GM23248 (cell line): Measurements from ENCODE around the gene MPPED2. TPM values are rescaled to one million over a fixed set of nuclear protein-coding genes. Genes with fewer than 3 reads are reported as not detected.

Experiments
- DNase-seq: peaks from one replicate; pipeline ENCODE4 v3.0.0-alpha.2; 2015
- H2AFZ ChIP-seq: fragments of 200-600 bp; sonication (generic); 2 replicates; pipeline ENCODE4 v1.6.1; 2016; ENCODE audit warnings: antibody characterized with exemption
- H3F3A ChIP-seq: fragments of 200-600 bp; sonication (generic); 2 replicates; pipeline ENCODE4 v1.6.1; 2016; ENCODE audit warnings: mild to moderate bottlenecking, antibody characterized with exemption, mixed run types; ENCODE audit not compliant: insufficient read depth
- H3K27ac ChIP-seq: fragments of 200-600 bp; sonication (generic); 2 replicates; pipeline ENCODE4 v1.5.1; 2016; ENCODE audit warnings: mild to moderate bottlenecking
- H3K27me3 ChIP-seq: fragments of 200-600 bp; sonication (generic); replicated peaks from 2 replicates; pipeline ENCODE4 v1.6.1; 2016; ENCODE audit warnings: mild to moderate bottlenecking; ENCODE audit not compliant: insufficient read depth
- H3K36me3 ChIP-seq: fragments of 200-600 bp; sonication (generic); 2 replicates; pipeline ENCODE4 v1.6.1; 2016; ENCODE audit warnings: low read depth, mild to moderate bottlenecking
- H3K4me1 ChIP-seq: fragments of 200-600 bp; sonication (generic); 2 replicates; pipeline ENCODE4 v1.6.1; 2016; ENCODE audit warnings: mild to moderate bottlenecking; ENCODE audit not compliant: insufficient read depth
- H3K4me2 ChIP-seq: fragments of 200-600 bp; sonication (generic); one replicate; pipeline ENCODE4 v1.6.1; 2016; ENCODE audit warnings: mild to moderate bottlenecking; ENCODE audit not compliant: unreplicated experiment
- H3K4me3 ChIP-seq: fragments of 200-600 bp; sonication (generic); 2 replicates; pipeline ENCODE4 v1.5.1; 2016; ENCODE audit warnings: mild to moderate bottlenecking
- H3K79me2 ChIP-seq: fragments of 200-600 bp; sonication (generic); 2 replicates; pipeline ENCODE4 v1.6.1; 2016; ENCODE audit warnings: mild to moderate bottlenecking; ENCODE audit not compliant: insufficient read depth
- H3K9ac ChIP-seq: fragments of 200-600 bp; sonication (generic); 2 replicates; pipeline ENCODE4 v1.6.1; 2016; ENCODE audit warnings: mild to moderate bottlenecking
- H3K9me2 ChIP-seq: fragments of 200-600 bp; sonication (generic); 2 replicates; pipeline ENCODE4 v1.6.1; 2016; ENCODE audit warnings: mixed run types, mild to moderate bottlenecking, moderate library complexity; ENCODE audit not compliant: insufficient read depth
- H3K9me3 ChIP-seq: fragments of 200-600 bp; sonication (generic); one replicate; pipeline ENCODE4 v1.6.1; 2017; ENCODE audit warnings: low read depth
- H4K20me1 ChIP-seq: fragments of 200-600 bp; sonication (generic); 2 replicates; pipeline ENCODE4 v1.6.0; 2016; ENCODE audit not compliant: insufficient read depth
- EZH2 ChIP-seq: fragments of 200-600 bp; sonication (generic); IDR thresholded peaks from 2 replicates; pipeline ENCODE4 v1.6.1; 2018; ENCODE audit warnings: antibody characterized with exemption, mild to moderate bottlenecking; ENCODE audit not compliant: insufficient read depth, poor library complexity, severe bottlenecking
- EZH2phosphoT487 ChIP-seq: fragments of 200-600 bp; sonication (generic); IDR thresholded peaks from 2 replicates; pipeline ENCODE4 v1.6.1; 2018; ENCODE audit warnings: antibody characterized with exemption, moderate library complexity, mild to moderate bottlenecking, low read depth; ENCODE audit not compliant: insufficient read depth
- WGBS, 2 experiments: methylation state at CpG; one replicate each; pipeline ENCODE4 v1.1.6; 2015 to 2017; ENCODE audit warnings: low lambda C conversion rate in 2 of 2, low coverage in 1 of 2; ENCODE audit errors: missing lambda C conversion rate in 2 of 2; 5-methylcytosine and 5-hydroxymethylcytosine counted together
- in situ Hi-C: fragments of 300-500 bp; cut with MboI; formaldehyde crosslinking; loops from 2 replicates; pipeline ENCODE4 v1.15.0; 2020
- polyA plus RNA-seq: library from polyadenylated mRNA; unstranded; fragments of >200 nt; fragmentation: Nextera tagmentation; extraction: Ambion mirVana; gene quantifications from 2 replicates; pipeline ENCODE4 v1.2.1, GENCODE V29; 2016
- total RNA-seq: library from RNA; depleted of rRNA; stranded (reverse); fragments of >200 nt; shearing (Covaris generic); gene quantifications from 2 replicates; pipeline ENCODE4 v1.2.3, GENCODE V29; 2014

MPPED2 gene
- total and polyA plus RNA-seq, 2 experiments from 2014 or later: not detected

DNA sequence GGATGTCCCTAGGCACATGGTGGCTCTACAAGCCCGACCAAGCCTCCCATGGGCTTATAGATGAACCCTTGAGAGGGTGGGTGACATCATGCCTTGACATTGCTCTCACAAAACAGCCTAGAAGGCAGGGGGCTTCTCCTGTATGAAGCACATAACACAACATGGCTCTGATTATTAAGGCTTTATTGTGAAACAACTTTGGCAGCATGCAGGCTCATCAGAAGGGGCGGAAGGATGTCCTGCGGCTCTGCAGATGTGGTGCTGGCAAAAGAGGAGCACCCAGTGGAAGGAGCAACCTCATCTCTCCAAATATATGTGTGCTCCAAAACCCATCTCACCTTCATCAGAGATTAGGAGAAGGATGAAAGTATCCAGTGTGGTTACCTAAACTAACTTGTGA lies 100.4 kb downstream of the MPPED2 start:
- no peaks in the 10 kb centered on the region for H3K9me2 ChIP-seq
- 5 to 17% methylated on average over 3 of the region's 3 CpGs for WGBS, 2 experiments
- no peaks in the 10 kb centered on the region for H3K4me1 ChIP-seq
- H3F3A ChIP-seq: no peaks in the 10 kb centered on the region
- no peaks in the 10 kb centered on the region for H4K20me1 ChIP-seq
- H3K4me3 ChIP-seq: no peak overlapping the region
- no peak overlapping the region for H3K27ac ChIP-seq
- H3K9me3 ChIP-seq: no peaks in the 10 kb centered on the region
- H3K4me2 ChIP-seq: no peak overlapping the region
- H3K79me2 ChIP-seq: no peaks in the 10 kb centered on the region
- no peaks in the 10 kb centered on the region for H3K27me3 ChIP-seq
- no peaks in the 10 kb centered on the region for H3K36me3 ChIP-seq
- in situ Hi-C loops: no loop called here
- TF ChIP-seq EZH2 (no peak), EZH2phosphoT487 (no peak)
- H2AFZ ChIP-seq: no peak overlapping the region
- H3K9ac ChIP-seq: no peak overlapping the region
- DNase-seq: no peak

DNA sequence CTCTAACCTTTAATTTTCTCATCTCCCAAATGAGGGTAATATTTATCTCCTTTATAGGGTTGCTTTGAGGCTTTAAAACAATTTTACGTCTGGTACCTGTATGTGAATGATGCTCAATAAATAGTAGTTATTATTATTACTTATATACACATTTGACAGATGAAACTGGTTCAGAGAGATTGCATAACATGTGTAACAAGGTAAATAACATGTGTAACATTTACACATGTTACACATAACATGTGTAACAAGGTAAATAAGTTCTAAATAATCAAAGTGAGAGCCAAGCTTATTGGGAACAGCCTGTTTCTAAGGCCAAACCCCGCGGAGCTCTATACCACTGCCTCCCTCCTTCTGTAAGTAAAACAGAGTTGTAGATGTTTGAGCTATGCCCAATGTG lies 100.9 kb downstream of the MPPED2 start:
- TF ChIP-seq EZH2phosphoT487 (no peak), EZH2 (no peak)
- in situ Hi-C loops: no loop called here
- H4K20me1 ChIP-seq: no peaks in the 10 kb centered on the region
- H3K4me1 ChIP-seq: no peaks in the 10 kb centered on the region
- DNase-seq: no peak
- H3K4me2 ChIP-seq: no peak overlapping the region
- no peaks in the 10 kb centered on the region for H3K9me3 ChIP-seq
- H3K9me2 ChIP-seq: no peaks in the 10 kb centered on the region
- no peaks in the 10 kb centered on the region for H3K36me3 ChIP-seq
- no peaks in the 10 kb centered on the region for H3K79me2 ChIP-seq
- H3F3A ChIP-seq: no peaks in the 10 kb centered on the region
- no peaks in the 10 kb centered on the region for H3K27me3 ChIP-seq
- no peak overlapping the region for H3K27ac ChIP-seq
- 32% methylated on average over 3 of the region's 3 CpGs for WGBS, 2 experiments
- H3K9ac ChIP-seq: no peak overlapping the region
- H2AFZ ChIP-seq: no peak overlapping the region
- no peak overlapping the region for H3K4me3 ChIP-seq

DNA sequence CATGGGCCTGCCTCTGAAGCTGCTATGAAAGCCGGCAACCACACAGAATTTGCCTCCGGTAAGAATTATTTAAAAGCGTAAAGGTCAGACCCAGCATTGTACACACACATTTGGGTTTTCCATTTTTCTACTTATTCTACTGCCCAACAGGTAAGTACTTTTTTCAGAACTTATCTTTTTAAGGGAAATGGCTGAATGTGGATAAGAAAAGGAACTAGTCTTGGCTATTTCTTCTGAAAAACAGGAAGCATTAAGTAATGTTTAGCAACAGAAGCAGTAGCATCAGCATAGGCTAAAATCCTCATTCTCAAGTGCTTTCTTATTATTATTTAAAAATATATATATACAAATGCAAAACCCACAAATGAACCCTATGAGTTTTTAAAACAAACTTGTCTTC lies 103.1 kb downstream of the MPPED2 start:
- H3K4me2 ChIP-seq: no peak overlapping the region
- H3K4me3 ChIP-seq: no peak overlapping the region
- H3K9me2 ChIP-seq: no peaks in the 10 kb centered on the region
- no peak overlapping the region for H2AFZ ChIP-seq
- H3K27me3 ChIP-seq: no peaks in the 10 kb centered on the region
- no peaks in the 10 kb centered on the region for H3F3A ChIP-seq
- no peaks in the 10 kb centered on the region for H3K4me1 ChIP-seq
- WGBS, 2 experiments: 14 to 22% methylated on average over 3 of the region's 3 CpGs
- H3K36me3 ChIP-seq: no peaks in the 10 kb centered on the region
- TF ChIP-seq EZH2phosphoT487: no peak
- no peak for TF ChIP-seq EZH2
- H3K27ac ChIP-seq: no peak overlapping the region
- no peaks in the 10 kb centered on the region for H4K20me1 ChIP-seq
- in situ Hi-C loops: no loop called here
- H3K79me2 ChIP-seq: no peaks in the 10 kb centered on the region
- no peaks in the 10 kb centered on the region for H3K9me3 ChIP-seq
- no peak overlapping the region for H3K9ac ChIP-seq
- DNase-seq: no peak

DNA sequence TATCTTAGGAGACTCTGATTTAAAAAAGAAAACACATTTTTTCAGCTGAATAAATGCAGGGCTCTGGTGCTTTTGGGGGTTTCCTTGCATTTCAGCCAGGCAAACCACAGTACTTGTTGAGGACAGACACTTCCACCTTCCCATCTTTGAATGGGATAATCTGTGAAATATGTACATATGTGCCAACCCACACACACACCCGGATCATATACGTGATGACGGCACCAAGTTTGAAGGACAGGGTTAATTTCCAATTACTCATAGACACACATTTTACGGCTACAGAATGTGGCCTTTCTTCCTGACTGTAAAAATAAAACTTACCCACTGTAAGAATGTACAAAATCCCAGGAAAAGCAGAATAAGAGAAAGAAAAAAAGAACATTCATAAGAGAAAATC lies 104.4 kb downstream of the MPPED2 start:
- no peaks in the 10 kb centered on the region for H3K9me2 ChIP-seq
- no peaks in the 10 kb centered on the region for H3K4me1 ChIP-seq
- H4K20me1 ChIP-seq: no peaks in the 10 kb centered on the region
- WGBS, 2 experiments: 65 to 70% methylated on average over 4 of the region's 4 CpGs
- no peaks in the 10 kb centered on the region for H3F3A ChIP-seq
- H3K27ac ChIP-seq: no peak overlapping the region
- H3K4me3 ChIP-seq: no peak overlapping the region
- no peak overlapping the region for H2AFZ ChIP-seq
- H3K4me2 ChIP-seq: no peak overlapping the region
- H3K9me3 ChIP-seq: no peaks in the 10 kb centered on the region
- TF ChIP-seq EZH2phosphoT487: no peak
- no peak for TF ChIP-seq EZH2
- DNase-seq: no peak
- H3K79me2 ChIP-seq: no peaks in the 10 kb centered on the region
- in situ Hi-C loops: no loop called here
- no peaks in the 10 kb centered on the region for H3K36me3 ChIP-seq
- H3K9ac ChIP-seq: no peak overlapping the region
- no peaks in the 10 kb centered on the region for H3K27me3 ChIP-seq

DNA sequence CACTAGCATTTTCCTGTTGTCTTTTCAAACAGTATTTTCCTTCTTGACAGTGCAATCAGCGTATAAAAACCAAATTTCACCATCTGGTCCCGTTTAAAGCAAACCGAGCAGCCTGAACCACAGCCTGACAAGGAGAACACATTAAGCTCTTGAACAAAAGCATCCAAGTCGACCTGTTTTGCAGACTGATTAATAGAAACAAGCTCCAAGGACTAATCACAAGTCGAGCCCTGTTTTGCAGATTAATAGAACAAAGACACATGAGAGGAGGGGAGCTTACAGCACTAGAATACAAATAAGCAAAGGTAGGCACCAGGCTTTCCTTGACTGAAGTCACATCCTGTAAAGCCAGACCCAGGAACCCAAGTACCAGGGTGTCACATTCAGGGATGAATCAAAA lies 104.8 kb downstream of the MPPED2 start:
- DNase-seq: no peak
- no peak overlapping the region for H3K27ac ChIP-seq
- H3K4me1 ChIP-seq: no peaks in the 10 kb centered on the region
- no peaks in the 10 kb centered on the region for H3K27me3 ChIP-seq
- 2 to 4% methylated on average over 5 of the region's 5 CpGs for WGBS, 2 experiments
- no peaks in the 10 kb centered on the region for H3K9me2 ChIP-seq
- no peaks in the 10 kb centered on the region for H4K20me1 ChIP-seq
- no peak overlapping the region for H3K4me3 ChIP-seq
- H3K4me2 ChIP-seq: no peak overlapping the region
- H3K36me3 ChIP-seq: no peaks in the 10 kb centered on the region
- no peak for TF ChIP-seq EZH2
- no peak for TF ChIP-seq EZH2phosphoT487
- no peaks in the 10 kb centered on the region for H3K79me2 ChIP-seq
- H3K9ac ChIP-seq: no peak overlapping the region
- H2AFZ ChIP-seq: no peak overlapping the region
- in situ Hi-C loops: no loop called here
- no peaks in the 10 kb centered on the region for H3K9me3 ChIP-seq
- no peaks in the 10 kb centered on the region for H3F3A ChIP-seq
